HG03135 (cell line): ENCODE results near the gene SLC41A3.

Source experiments
- ATAC-seq: cut with Tn5 transposase; IDR thresholded peaks from one replicate; pipeline ENCODE4 v1.9.1; 2021; ENCODE audit warnings: mild to moderate bottlenecking, moderate library complexity; ENCODE audit not compliant: unreplicated experiment

Gene SLC41A3

GRCh38 chr3:126033051-126033745 is 50.7 kb downstream of the SLC41A3 start:
- no peak for ATAC-seq

GRCh38 chr3:126031981-126032471 is 51.9 kb downstream of the SLC41A3 start:
- no peak for ATAC-seq

- no peak for ATAC-seq
These were observed 53.5 kb downstream of the SLC41A3 start for GRCh38 chr3:126030455-126030854.

GRCh38 chr3:126029241-126029640 is 54.7 kb downstream of the SLC41A3 start:
- ATAC-seq = no peak

GRCh38 chr3:126028096-126028495 is 55.8 kb downstream of the SLC41A3 start:
- no peak for ATAC-seq

GRCh38 chr3:126026761-126027160 is 57.2 kb downstream of the SLC41A3 start:
- ATAC-seq = no peak

- no peak for ATAC-seq
These were observed 57.6 kb downstream of the SLC41A3 start for GRCh38 chr3:126026277-126026751.

GRCh38 chr3:126025862-126026261 is 58.1 kb downstream of the SLC41A3 start:
- ATAC-seq = no peak

GRCh38 chr3:126025116-126025729 is 58.7 kb downstream of the SLC41A3 start:
- no peak for ATAC-seq

- no peak for ATAC-seq
These were observed 59.7 kb downstream of the SLC41A3 start for GRCh38 chr3:126024049-126024854.

- ATAC-seq = no peak
These were observed 60.5 kb downstream of the SLC41A3 start for GRCh38 chr3:126023390-126023789.

- no peak for ATAC-seq
These were observed 61.1 kb downstream of the SLC41A3 start for GRCh38 chr3:126022741-126023359.

- no peak for ATAC-seq
These were observed 62.2 kb downstream of the SLC41A3 start for GRCh38 chr3:126021702-126022101.

GRCh38 chr3:126021224-126021623 is 62.7 kb downstream of the SLC41A3 start:
- ATAC-seq = no peak

GRCh38 chr3:126019683-126020082 is 64.2 kb downstream of the SLC41A3 start:
- ATAC-seq = no peak

- ATAC-seq = no peak
These were observed 64.9 kb downstream of the SLC41A3 start for GRCh38 chr3:126018995-126019394.

- ATAC-seq = no peak
These were observed 65.4 kb downstream of the SLC41A3 start for GRCh38 chr3:126018545-126018944.

GRCh38 chr3:126017362-126017761 is 66.6 kb downstream of the SLC41A3 start:
- ATAC-seq = no peak

GRCh38 chr3:126016616-126017015 is 67.3 kb downstream of the SLC41A3 start:
- no peak for ATAC-seq

GRCh38 chr3:126015075-126015474 is 68.8 kb downstream of the SLC41A3 start:
- ATAC-seq = no peak

- no peak for ATAC-seq
These were observed 69.7 kb downstream of the SLC41A3 start for GRCh38 chr3:126014252-126014651.
